Measurements from ENCODE around the gene EXOC6B.

DNA sequence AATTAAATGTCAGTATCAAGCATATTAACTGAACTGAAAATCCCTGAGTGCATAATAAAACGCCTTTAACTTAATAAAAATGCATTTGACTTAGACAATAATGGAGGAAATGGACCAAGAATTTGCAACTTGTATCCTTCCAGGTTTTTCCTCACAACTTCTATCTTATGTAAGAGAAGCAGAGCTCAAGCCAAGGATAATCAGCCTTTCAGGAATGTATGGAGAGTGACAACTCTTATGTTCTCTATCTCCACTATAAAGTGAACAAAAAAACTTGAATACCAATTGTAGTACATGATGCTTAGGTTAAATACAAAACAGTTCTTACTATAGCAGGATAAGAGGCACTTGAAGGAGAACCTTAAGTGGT lies 613.4 kb downstream of the EXOC6B start:
- TF ChIP-seq, protein P1, sequence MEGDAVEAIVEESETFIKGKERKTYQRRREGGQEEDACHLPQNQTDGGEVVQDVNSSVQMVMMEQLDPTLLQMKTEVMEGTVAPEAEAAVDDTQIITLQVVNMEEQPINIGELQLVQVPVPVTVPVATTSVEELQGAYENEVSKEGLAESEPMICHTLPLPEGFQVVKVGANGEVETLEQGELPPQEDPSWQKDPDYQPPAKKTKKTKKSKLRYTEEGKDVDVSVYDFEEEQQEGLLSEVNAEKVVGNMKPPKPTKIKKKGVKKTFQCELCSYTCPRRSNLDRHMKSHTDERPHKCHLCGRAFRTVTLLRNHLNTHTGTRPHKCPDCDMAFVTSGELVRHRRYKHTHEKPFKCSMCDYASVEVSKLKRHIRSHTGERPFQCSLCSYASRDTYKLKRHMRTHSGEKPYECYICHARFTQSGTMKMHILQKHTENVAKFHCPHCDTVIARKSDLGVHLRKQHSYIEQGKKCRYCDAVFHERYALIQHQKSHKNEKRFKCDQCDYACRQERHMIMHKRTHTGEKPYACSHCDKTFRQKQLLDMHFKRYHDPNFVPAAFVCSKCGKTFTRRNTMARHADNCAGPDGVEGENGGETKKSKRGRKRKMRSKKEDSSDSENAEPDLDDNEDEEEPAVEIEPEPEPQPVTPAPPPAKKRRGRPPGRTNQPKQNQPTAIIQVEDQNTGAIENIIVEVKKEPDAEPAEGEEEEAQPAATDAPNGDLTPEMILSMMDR (IDR thresholded peaks at IDR 0.05; ENCODE audit: low read depth, low read length), result no peak
- TF ChIP-seq EZH2phosphoT487 (IDR thresholded peaks at IDR 0.05; ENCODE audit: low read depth), result no peak
